ENCODE data around the gene MADCAM1. TPM values are rescaled to one million over a fixed set of nuclear protein-coding genes. Genes with fewer than 3 reads are reported as not detected.

Gene MADCAM1
- total and polyA plus RNA-seq, 2 donors from 2014 or later = 0.50 to 0.77 TPM

DNA sequence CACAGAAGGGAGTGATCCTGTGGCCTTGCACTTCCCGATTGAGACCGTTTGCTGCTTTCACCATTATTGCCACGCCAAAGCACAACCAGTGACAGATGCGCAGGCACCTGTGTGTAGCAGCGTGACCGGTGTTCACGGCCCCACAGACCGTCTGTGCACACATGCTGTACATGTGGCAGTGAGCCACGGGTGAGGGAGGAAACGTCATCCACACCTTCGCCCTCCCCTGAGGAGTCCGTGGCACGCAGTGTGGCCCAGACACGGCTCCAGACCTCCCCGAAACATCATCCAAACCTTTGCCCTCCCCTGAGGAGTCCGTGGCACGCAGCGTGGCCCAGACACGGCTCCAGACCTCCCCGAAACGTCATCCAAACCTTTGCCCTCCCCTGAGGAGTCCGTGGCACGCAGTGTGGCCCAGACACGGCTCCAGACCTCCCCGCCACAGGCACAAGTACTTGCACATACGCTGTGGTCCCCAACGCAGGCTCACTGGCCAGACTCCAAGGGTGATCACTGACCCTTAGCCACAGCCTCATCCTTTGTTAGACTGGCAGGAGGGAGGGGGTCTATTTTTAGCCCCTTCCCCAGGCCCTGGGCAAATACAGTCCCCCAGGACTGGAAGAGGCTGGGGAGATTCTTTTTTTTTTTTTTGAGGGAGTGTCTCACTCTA, 27.6 kb upstream of the MADCAM1 start:
- Histone ChIP-seq H3K27me3 (ENCODE audit: control insufficient read depth, insufficient read depth, low read length) (no peaks in the 10 kb centered on the region), H3K27ac (ENCODE audit: low read depth in 2 of 2, low read length in 2 of 2) (no peak overlapping the region), H3K36me3 (ENCODE audit: control insufficient read depth in 2 of 3, insufficient read depth in 3 of 3, low read length in 3 of 3) (no peaks in the 10 kb centered on the region), H3K9ac (ENCODE audit: low read length in 3 of 3) (no peak overlapping the region), H3K9me3 (ENCODE audit: control insufficient read depth in 2 of 3, insufficient read depth in 1 of 3, low read length in 3 of 3) (no peaks in the 10 kb centered on the region), H3K4me3 (ENCODE audit: low read length in 3 of 3) (no peak overlapping the region), H3K4me1 (ENCODE audit: control insufficient read depth in 2 of 3, insufficient read depth in 2 of 3, low read depth in 1 of 3, low read length in 3 of 3) (no peaks in the 10 kb centered on the region)
- intact Hi-C loops (cut with DNase I) = no loop called here
- FAIRE-seq (no peak), DNase-seq (no peak)
- TF ChIP-seq, protein P1, sequence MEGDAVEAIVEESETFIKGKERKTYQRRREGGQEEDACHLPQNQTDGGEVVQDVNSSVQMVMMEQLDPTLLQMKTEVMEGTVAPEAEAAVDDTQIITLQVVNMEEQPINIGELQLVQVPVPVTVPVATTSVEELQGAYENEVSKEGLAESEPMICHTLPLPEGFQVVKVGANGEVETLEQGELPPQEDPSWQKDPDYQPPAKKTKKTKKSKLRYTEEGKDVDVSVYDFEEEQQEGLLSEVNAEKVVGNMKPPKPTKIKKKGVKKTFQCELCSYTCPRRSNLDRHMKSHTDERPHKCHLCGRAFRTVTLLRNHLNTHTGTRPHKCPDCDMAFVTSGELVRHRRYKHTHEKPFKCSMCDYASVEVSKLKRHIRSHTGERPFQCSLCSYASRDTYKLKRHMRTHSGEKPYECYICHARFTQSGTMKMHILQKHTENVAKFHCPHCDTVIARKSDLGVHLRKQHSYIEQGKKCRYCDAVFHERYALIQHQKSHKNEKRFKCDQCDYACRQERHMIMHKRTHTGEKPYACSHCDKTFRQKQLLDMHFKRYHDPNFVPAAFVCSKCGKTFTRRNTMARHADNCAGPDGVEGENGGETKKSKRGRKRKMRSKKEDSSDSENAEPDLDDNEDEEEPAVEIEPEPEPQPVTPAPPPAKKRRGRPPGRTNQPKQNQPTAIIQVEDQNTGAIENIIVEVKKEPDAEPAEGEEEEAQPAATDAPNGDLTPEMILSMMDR (IDR thresholded peaks at IDR 0.05; ENCODE audit: borderline replicate concordance, extremely low read depth, insufficient read depth) = no peak

DNA sequence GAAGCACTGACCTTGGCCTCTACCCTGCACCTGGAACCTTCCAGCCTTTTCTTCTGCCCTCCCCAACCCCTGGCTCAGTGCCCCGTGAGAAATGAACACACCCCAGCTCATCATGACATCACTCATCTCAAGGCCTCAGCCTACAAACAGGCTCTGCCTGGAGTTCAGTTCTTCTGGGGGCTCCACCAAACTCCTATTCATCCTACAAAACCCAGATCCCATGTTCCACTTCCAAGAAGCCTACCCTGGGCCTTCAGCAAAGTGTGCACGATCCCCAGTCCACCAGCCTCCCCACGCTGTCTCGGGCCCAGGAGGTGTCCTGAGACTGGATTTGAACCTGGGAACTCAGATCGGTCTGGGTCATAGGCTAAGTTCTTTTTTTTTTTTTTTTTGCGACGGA, 26.5 kb upstream of the MADCAM1 start:
- Histone ChIP-seq H3K4me1 (ENCODE audit: control insufficient read depth in 2 of 3, insufficient read depth in 2 of 3, low read depth in 1 of 3, low read length in 3 of 3) (no peaks in the 10 kb centered on the region), H3K36me3 (ENCODE audit: control insufficient read depth in 2 of 3, insufficient read depth in 3 of 3, low read length in 3 of 3) (no peaks in the 10 kb centered on the region), H3K9ac (ENCODE audit: low read length in 3 of 3) (no peak overlapping the region), H3K27ac (ENCODE audit: low read depth in 2 of 2, low read length in 2 of 2) (no peak overlapping the region), H3K4me3 (ENCODE audit: low read length in 3 of 3) (no peak overlapping the region), H3K9me3 (ENCODE audit: control insufficient read depth in 2 of 3, insufficient read depth in 1 of 3, low read length in 3 of 3) (no peaks in the 10 kb centered on the region), H3K27me3 (ENCODE audit: control insufficient read depth, insufficient read depth, low read length) (no peaks in the 10 kb centered on the region)
- DNase-seq (no peak), FAIRE-seq (no peak)
- intact Hi-C loops (cut with DNase I) = no loop called here
- TF ChIP-seq, protein P1 (IDR thresholded peaks at IDR 0.05; ENCODE audit: borderline replicate concordance, extremely low read depth, insufficient read depth) = no peak

DNA sequence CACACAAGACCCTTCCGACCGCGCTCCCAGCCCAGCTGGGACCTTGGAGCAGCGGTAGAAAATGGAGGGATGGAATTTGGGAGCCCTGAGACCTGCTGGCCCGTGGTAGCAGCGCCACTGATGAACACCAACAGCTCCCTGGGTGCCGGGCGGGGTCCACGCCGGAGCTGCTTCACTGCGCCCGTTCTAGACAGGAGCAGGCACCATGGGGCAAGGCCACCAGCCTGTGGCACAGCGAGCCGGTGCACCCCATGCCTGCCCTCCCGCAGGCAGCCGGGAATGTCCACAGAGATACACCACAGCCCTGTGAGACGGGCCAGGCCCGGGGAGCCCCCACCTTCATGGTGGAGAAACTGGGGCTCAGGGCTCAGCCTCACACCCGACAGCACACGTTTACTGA, 25.6 kb upstream of the MADCAM1 start:
- no peaks in the 10 kb centered on the region for H3K36me3 ChIP-seq (ENCODE audit: control insufficient read depth in 2 of 3, insufficient read depth in 3 of 3, low read length in 3 of 3)
- H3K9ac ChIP-seq (ENCODE audit: low read length in 3 of 3) = no peak overlapping the region
- H3K4me3 ChIP-seq (ENCODE audit: low read length in 3 of 3) = no peak overlapping the region
- DNase-seq (no peak), FAIRE-seq (no peak)
- no peak overlapping the region for H3K27ac ChIP-seq (ENCODE audit: low read depth in 2 of 2, low read length in 2 of 2)
- TF ChIP-seq, protein P1 (IDR thresholded peaks at IDR 0.05; ENCODE audit: borderline replicate concordance, extremely low read depth, insufficient read depth) = no peak
- H3K4me1 ChIP-seq (ENCODE audit: control insufficient read depth in 2 of 3, insufficient read depth in 2 of 3, low read depth in 1 of 3, low read length in 3 of 3) = no peaks in the 10 kb centered on the region
- intact Hi-C loops (cut with DNase I) = no loop called here
- no peaks in the 10 kb centered on the region for H3K27me3 ChIP-seq (ENCODE audit: control insufficient read depth, insufficient read depth, low read length)
- H3K9me3 ChIP-seq (ENCODE audit: control insufficient read depth in 2 of 3, insufficient read depth in 1 of 3, low read length in 3 of 3) = no peaks in the 10 kb centered on the region

Measured in kidney (tissue), 14 donors.